HG02884 (cell line): ENCODE data around the gene RAB10.

Experiments used
- ATAC-seq: cut with Tn5 transposase; IDR thresholded peaks from one replicate; pipeline ENCODE4 v1.9.1; 2021; ENCODE audit warnings: mild to moderate bottlenecking, moderate library complexity; ENCODE audit not compliant: unreplicated experiment

The RAB10 gene

DNA sequence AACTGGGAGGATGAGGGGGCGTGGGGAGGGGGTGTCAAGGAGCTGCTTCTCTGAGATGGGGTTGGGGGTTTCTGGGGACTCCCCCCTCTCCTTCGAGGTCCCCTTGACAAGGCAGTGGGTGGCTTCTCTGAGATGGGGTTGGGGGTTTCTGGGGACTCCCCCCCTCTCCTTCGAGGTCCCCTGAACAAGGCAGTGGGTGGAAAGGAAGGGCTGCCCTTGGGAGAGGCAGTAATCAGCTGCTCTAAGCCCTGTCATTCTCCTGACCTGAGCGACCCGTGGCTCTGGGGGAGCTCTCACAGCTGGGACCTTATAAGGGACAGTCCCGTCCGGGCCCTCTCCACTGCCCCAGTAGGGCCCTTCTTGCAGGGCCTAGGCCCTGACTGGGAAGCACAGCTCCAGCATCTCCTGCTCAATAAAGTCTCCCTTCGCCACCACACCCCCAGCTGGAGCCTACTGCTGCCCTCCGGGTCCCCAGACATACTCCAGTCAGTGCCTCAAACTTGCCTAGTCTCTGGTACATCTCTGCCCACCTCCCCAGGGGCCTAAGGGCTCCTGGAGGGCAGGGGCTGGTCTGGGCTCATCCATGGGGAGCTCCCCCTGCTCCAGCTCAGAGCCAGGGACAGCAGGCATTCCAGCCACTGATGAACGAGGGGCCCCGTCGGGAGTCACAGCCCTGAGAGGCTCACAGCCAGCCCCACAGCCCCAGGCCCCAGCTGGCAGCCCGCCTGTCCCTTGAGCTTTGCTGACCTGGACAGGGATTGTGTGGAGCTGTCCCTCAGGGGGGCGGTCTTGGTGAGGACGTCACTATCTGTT, 141.8 kb downstream of the RAB10 start:
- ATAC-seq = no peak

DNA sequence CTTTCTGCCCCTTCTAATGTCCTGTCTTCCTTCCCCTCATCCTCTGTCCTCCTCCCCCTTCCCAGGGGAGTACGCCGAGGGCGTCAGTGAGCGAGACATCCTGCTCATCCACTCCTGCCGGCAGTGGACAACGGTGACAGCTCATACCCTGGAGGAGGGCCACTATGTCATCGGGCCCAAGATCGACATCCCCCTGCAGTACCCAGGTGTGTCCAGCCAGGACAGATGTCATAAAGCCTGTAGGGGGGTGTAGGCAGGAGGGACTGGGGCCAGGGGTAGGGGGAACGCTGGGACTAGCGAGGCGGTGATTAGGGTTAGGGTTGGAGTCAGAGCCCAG, 142.4 kb downstream of the RAB10 start:
- ATAC-seq = no peak

DNA sequence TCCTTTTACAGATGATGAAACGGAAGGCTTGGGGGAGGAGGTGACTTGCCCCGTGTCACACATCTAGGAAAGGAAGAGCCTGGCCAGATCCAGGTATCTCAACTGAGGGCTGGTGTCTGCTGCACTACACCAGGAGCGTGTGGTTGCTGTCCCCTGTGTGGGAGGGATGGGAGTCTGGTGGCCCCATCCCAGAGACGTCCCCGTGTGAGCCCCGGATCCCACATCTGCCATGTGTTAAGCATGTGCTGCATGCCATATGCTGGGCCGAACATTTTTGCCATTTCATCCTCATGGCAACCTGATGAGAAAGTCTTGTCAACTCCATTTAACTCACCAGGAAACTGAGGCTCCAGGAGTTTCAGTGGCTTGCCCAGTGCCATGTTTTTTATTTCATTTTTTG, 143.2 kb downstream of the RAB10 start:
- ATAC-seq = no peak

DNA sequence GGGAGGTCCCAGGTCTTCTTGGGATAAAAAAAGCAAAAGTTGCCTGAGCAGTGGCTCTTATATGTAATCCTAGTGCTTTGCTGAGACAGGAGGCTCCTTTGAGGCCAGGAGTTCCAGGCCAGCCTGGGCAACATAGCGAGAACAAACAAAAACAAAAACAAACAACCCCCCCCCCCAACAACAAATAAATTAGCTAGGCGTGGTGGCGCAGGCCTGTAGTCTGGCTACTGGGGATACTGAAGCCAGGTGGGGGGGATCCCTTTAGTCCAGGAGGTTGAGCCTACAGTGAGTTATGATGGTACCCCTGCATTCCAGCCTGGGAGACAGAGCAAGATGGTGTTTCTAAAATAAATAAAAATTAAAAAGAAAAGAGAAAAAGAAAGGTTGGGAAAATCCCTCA, 144.4 kb downstream of the RAB10 start:
- no peak for ATAC-seq

DNA sequence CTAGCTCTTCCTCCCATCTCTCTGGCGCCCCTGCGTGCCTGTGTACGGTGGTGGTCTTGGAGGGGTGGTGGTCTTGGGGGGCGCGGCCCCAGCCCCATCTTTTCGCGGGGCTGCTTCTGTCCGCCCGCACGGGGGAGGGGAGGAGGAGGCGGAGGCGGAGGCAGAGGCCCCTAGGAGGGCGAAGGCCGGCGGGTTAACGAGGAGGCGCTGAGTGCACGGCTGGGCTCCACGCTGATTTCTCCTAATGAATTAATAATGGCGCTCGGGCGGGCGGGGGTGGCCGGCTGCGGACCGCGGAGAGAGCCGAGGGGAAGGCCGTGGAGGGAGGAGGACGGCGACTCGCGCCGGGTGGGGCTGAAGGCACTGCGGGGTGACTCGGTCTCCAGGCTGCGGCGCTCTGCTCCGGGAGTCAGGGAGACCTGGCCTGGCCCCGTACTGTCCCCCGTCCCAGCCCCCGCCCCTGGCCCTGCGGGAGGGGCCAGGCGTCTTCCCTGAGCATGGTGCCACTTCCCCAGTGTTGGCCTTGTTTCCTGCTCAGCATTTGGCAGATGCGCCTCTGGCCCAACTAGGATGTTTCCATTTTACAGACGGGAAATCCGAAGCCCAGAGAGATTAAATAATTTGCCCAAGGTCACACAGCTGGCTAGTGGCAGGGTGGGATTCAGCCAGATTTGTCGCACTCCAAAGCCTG, 145.0 kb downstream of the RAB10 start:
- ATAC-seq = no peak

DNA sequence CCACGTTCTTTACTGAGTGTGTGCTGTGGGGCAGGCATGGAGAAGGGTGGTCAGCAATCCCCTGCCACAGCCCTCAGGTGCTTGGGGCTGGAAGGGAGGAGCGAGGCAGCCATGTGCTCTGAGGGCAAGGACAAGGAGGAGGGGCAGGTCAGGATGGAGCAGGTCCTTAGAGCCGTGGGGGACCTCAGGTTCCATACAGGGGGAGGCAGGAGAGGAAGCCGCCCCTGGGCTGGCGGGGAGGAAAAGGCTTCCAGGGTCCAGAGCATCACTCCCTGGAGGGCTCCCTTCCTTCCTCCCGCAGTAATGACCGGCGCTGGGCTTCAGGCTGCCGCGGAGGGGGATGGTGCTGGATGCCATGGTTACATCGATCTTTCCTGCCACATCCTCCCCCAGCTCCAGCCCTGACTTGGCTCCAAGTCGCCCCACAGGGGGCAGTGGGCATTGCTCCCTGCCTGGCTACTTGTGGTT, 145.6 kb downstream of the RAB10 start:
- no peak for ATAC-seq

DNA sequence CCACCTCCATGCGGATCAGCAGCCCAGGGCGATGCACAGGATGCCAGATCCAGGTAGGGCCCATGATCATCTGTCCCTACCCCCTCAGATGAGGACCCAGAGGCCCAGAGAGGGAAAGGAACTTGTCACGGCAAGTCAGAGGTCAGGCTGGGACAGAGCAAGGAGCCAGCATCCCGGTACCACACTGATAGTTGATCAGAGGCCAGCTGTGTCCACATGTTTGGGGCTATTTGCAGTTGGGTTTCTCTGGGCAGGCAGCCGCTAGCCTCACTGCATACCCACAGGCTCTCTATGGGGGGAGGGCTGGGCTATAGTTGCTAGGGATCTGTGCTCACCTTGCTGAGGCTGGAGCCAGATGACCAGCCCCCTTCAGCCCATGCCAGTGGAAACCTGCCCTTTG, 148.6 kb downstream of the RAB10 start:
- no peak for ATAC-seq

DNA sequence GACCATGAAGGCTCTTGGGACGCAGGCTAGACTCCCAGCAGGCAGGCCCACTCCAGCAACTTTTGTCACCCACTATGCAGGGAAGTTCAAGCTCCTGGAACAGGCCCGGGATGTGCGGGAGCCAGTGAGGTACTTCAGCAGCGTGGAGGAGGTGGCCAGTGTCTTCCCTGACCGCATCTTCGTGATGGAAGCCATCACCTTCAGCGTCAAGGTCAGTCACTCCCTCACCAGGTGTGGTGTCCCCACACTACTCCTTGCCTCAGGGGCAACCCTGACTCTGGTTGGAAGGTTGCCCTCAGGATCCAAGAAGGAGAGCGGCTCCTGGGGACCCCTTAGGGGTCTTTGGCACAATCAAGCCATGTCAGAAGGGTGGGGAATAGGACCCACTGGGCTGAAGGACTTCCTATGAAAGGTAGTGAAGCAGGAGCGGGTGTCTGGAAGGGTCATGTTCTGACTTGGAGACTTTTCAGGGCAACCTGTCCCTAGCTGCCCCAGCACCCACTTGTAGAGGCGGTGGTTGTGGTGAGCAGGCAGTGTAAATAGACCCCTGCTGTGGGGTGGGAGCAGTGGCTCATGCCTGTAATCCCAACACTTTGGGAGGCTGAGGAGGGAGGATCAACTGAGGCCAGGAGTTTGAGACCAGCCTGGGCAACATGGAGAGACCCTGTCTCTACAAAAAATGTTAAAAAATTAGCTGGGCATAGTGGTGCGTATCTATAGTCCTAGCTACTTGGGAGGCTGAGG, 149.2 kb downstream of the RAB10 start:
- no peak for ATAC-seq

DNA sequence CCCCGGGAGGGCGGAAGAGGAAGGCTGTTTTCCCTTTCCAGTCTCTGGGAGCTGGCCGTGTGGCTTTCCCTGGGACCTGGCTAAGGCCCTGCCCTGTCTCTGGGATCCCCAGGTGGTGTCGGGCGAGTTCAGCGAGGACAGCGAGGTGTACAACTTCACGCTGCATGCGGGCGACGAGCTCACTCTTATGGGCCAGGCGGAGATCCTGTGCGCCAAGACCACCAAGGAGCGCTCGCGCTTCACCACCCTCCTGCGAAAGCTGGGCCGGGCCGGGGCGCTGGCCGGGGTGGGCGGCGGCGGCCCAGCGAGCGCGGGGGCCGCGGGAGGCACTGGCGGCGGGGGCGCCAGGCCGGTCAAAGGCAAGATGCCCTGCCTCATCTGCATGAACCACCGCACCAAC, 150.2 kb downstream of the RAB10 start:
- no peak for ATAC-seq

DNA sequence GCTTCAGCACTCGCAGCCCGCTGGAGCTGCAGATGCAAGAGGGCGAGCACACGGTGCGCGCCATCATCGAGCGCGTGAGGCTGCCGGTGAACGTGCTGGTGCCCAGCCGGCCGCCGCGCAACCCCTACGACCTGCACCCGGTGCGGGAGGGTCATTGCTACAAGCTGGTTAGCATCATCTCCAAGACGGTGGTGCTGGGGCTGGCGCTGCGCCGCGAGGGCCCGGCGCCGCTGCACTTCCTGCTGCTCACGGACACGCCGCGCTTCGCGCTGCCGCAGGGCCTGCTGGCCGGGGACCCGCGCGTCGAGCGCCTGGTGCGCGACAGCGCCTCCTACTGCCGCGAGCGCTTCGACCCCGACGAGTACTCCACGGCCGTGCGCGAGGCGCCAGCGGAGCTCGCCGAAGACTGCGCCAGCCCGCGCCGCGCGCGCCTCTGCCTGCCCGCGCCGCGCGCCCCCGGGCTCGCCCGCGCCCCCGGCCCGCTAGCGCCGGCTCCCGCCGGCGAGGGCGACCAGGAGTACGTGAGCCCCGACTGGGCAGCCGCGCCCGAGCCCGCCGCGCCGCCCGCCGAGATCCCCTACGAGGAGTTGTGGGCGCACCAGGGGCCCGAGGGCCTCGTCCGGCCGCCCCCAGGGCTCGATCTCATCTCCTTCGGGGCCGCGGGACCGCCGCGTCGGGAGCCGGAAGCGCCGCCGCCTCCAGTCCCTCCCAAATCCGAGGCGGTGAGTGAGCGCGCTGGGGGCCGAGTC, 150.8 kb downstream of the RAB10 start:
- ATAC-seq = no peak

DNA sequence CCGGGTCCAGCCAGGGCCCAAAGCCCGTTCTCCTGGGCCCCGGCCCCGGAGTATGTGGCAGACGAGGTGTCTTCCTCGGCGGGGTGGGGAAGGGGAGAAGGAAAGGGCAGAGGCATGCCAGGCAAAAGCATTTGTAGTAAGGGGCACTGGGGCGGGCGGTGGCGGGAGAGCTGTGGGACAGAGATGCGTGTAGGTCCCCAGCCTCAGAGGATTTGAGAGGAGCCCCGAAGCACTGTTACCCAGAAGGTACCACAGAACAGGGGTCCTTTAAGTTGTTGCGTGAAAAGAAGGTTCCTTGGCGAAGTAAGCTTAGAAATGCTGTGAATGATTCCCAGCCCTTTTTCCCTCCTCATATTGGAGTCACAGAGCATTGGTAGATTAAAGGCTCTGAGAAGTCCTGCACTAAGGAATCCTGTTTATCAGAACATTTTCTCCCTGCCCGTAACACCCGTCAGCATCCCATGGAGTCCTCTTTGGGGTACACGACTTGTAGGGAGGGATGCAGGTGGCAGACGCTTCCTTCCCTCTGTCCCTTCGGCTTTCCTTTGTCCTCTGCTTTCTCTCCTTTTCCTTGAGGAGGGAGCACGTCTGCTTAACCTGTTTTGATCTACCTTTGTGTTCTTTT, 151.5 kb downstream of the RAB10 start:
- ATAC-seq = no peak

DNA sequence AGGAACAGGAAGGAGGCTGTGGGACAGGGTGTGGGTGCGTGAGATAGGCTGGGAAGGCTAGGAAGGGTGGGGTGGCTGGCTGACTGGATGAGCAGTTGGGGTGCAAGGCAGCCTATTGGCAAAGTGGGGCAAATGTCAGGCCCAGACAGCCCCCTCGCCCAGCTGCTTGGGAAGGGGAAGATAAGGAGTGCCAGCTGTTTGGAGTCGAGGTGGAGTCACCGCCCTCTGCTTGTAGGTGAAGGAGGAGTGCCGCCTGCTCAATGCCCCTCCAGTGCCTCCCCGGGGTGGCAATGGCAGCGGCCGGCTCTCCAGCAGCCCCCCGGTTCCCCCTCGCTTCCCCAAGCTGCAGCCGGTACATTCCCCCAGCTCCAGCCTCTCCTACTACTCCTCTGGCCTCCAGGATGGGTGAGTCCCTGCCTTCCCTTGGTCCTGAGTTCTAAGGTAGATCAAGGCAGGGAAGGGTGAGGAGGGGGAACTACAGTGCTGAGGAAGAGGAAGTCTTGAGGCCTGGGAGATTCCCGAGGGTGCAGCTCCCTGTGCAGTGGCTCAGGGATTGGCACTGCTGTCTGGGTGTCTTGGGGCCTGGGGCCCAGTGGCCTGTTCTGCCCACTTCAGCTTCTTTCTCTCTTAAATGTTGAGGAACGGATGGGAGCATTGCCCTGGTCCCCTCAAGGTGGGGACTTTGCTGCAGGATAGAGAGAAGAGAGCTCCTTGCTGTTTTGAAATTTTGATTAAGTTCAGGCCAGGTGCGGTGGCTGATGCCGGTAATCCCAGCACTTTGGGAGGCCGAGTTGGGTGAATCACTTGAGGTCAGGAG, 152.3 kb downstream of the RAB10 start:
- no peak for ATAC-seq
